HepG2 (cell line): ENCODE results near the gene OXSM. TPM values are rescaled to one million over a fixed set of nuclear protein-coding genes. Genes with fewer than 3 reads are reported as not detected.

Source experiments
- BRD4 ChIP-seq: sonication (generic); formaldehyde crosslinking; IDR thresholded peaks from 2 replicates; pipeline ENCODE4 v1.4.0; 2020; ENCODE audit warnings: missing genetic modification reagents
- CREBL2 ChIP-seq: sonication (generic); formaldehyde crosslinking; IDR thresholded peaks from 2 replicates; pipeline ENCODE4 v1.8.1; 2023; ENCODE audit warnings: missing genetic modification reagents, mild to moderate bottlenecking, borderline replicate concordance
- FOXO4 ChIP-seq: sonication (generic); formaldehyde crosslinking; conservative IDR thresholded peaks from 2 replicates; pipeline ENCODE4 v1.8.1; 2023; ENCODE audit warnings: missing genetic modification reagents
- IRF9 ChIP-seq: sonication (generic); formaldehyde crosslinking; IDR thresholded peaks from 2 replicates; pipeline ENCODE4 v1.8.0; 2022; ENCODE audit warnings: missing genetic modification reagents, mild to moderate bottlenecking, borderline replicate concordance
- KAT7 ChIP-seq: IDR thresholded peaks from 2 replicates; pipeline ENCODE4 v1.6.1; 2018; ENCODE audit warnings: borderline replicate concordance, missing compliant biosample characterization
- ONECUT2 ChIP-seq: sonication (generic); formaldehyde crosslinking; IDR thresholded peaks from 2 replicates; pipeline ENCODE4 v1.4.0; 2020; ENCODE audit warnings: missing genetic modification reagents
- PBX3 ChIP-seq: sonication (generic); formaldehyde crosslinking; IDR thresholded peaks from 2 replicates; pipeline ENCODE4 v1.8.1; 2023; ENCODE audit warnings: missing genetic modification reagents, inconsistent platforms, borderline replicate concordance
- PRDM10 ChIP-seq: sonication (generic); formaldehyde crosslinking; IDR thresholded peaks from 2 replicates; pipeline ENCODE4 v1.4.0; 2020; ENCODE audit warnings: low read depth, missing genetic modification reagents
- RNF219 ChIP-seq: sonication (generic); formaldehyde crosslinking; IDR thresholded peaks from 2 replicates; pipeline ENCODE4 v1.5.0; 2020; ENCODE audit warnings: mild to moderate bottlenecking, missing genetic modification reagents
- SMAD9 ChIP-seq: sonication (generic); formaldehyde crosslinking; IDR thresholded peaks from 2 replicates; pipeline ENCODE4 v1.5.1; 2020; ENCODE audit warnings: mild to moderate bottlenecking, missing genetic modification reagents
- TARDBP ChIP-seq: sonication (generic); formaldehyde crosslinking; IDR thresholded peaks from 2 replicates; pipeline ENCODE4 v1.8.0; 2022; ENCODE audit warnings: mild to moderate bottlenecking, missing genetic modification reagents
- ZC3H13 ChIP-seq: sonication (generic); formaldehyde crosslinking; IDR thresholded peaks from 2 replicates; pipeline ENCODE4 v1.8.1; 2023; ENCODE audit warnings: mild to moderate bottlenecking, missing genetic modification reagents, moderate library complexity
- ZKSCAN1 ChIP-seq: fragments of 150-350 bp; IDR thresholded peaks from 2 replicates; pipeline ENCODE4 v1.6.1; 2014; ENCODE audit warnings: low read length
- ZNF101 ChIP-seq: sonication (generic); formaldehyde crosslinking; IDR thresholded peaks from 2 replicates; pipeline ENCODE4 v1.4.0; 2020; ENCODE audit warnings: mild to moderate bottlenecking, low read depth, missing genetic modification reagents, borderline replicate concordance
- ZNF274 ChIP-seq: sonication (generic); formaldehyde crosslinking; IDR thresholded peaks from 2 replicates; pipeline ENCODE4 v1.5.1; 2020; ENCODE audit warnings: mild to moderate bottlenecking, missing genetic modification reagents
- ZNF430 ChIP-seq: sonication (generic); formaldehyde crosslinking; IDR thresholded peaks from 2 replicates; pipeline ENCODE4 v1.9.0; 2021; ENCODE audit warnings: mild to moderate bottlenecking, missing genetic modification reagents
- ZNF564 ChIP-seq: sonication (generic); formaldehyde crosslinking; IDR thresholded peaks from 2 replicates; pipeline ENCODE4 v1.8.1; 2023; ENCODE audit warnings: mild to moderate bottlenecking, missing genetic modification reagents
- ZNF7 ChIP-seq: IDR thresholded peaks from 2 replicates; pipeline ENCODE4 v1.6.1; 2016; ENCODE audit warnings: missing biosample characterization, missing genetic modification reagents
- ZNF772 ChIP-seq: sonication (generic); formaldehyde crosslinking; IDR thresholded peaks from 2 replicates; pipeline ENCODE4 v1.5.0; 2020; ENCODE audit warnings: mild to moderate bottlenecking, missing genetic modification reagents
- polyA plus RNA-seq, 8 experiments: library from polyadenylated mRNA; depleted of rRNA in 3 of 8; stranded (reverse) in 7 of 8; unstranded in 1 of 8; fragments of >200 nt; fragmentation: Illumina TruSeq in 4 of 8; extraction: Trizol in 4 of 8; gene quantifications; 2 replicates each; pipeline versions ENCODE4 v1.2.1 to v1.2.3, GENCODE V29; 2011 to 2016; ENCODE audit warnings: low read depth in 4 of 8, missing spikeins in 1 of 8, mixed read lengths in 1 of 8; ENCODE audit not compliant: insufficient read depth in 1 of 8
- total RNA-seq, 5 experiments: library from RNA; depleted of rRNA; stranded (reverse); fragments of >200 nt; fragmentation: Illumina TruSeq; extraction: Trizol; gene quantifications; 2 replicates each; pipeline ENCODE4 v1.2.3, GENCODE V29; 2016; ENCODE audit warnings: low read depth in 1 of 5

The OXSM gene
- total and polyA plus RNA-seq, 2 of the 13 experiments (the other 11 are each of a cell fraction or from before 2014, with no cell fraction given), result 18.2 to 34.4 TPM

GRCh38 chr3:25782938-25783660 is 6.8 kb upstream of the OXSM start, which contains the start of gene NGLY1 (continued):
- TF ChIP-seq SMAD9 (CRISPR knock-in tag), result no peak
- TF ChIP-seq PRDM10 (CRISPR knock-in tag), result no peak
- no peak for TF ChIP-seq ZNF772 (CRISPR knock-in tag)
- 0 out of 2 replicates have a peak, but pooled peaks have one; percentile 62 for TF ChIP-seq ZNF430 (CRISPR knock-in tag)
- TF ChIP-seq IRF9 (CRISPR knock-in tag), result peak; percentile 81; the same call in 1 of the 2 replicates
- TF ChIP-seq ZNF101 (CRISPR knock-in tag), result no peak
- no peak for TF ChIP-seq ZKSCAN1
- no peak for TF ChIP-seq BRD4
- TF ChIP-seq CREBL2 (CRISPR knock-in tag), result no peak; the same call in 1 of the 2 replicates
- no peak for TF ChIP-seq ZNF564 (CRISPR knock-in tag)
- no peak for TF ChIP-seq ZNF7 (CRISPR knock-in tag)
- 0 out of 2 replicates have a peak, but pooled peaks have one; percentile 47 for TF ChIP-seq ZC3H13 (CRISPR knock-in tag)
- TF ChIP-seq PBX3, result peak; percentile 33; the same call in 1 of the 2 replicates
- 0 out of 2 replicates have a peak, but pooled peaks have one; percentile 5 for TF ChIP-seq TARDBP
- TF ChIP-seq KAT7, result peak; percentile 84; the same call in 1 of the 2 replicates
- no peak for TF ChIP-seq FOXO4
- TF ChIP-seq RNF219 (CRISPR knock-in tag), result no peak
- TF ChIP-seq ONECUT2 (CRISPR knock-in tag), result no peak
- no peak for TF ChIP-seq ZNF274 (CRISPR knock-in tag)
